ENCODE measurements around the gene PLCD3.

The PLCD3 gene

DNA sequence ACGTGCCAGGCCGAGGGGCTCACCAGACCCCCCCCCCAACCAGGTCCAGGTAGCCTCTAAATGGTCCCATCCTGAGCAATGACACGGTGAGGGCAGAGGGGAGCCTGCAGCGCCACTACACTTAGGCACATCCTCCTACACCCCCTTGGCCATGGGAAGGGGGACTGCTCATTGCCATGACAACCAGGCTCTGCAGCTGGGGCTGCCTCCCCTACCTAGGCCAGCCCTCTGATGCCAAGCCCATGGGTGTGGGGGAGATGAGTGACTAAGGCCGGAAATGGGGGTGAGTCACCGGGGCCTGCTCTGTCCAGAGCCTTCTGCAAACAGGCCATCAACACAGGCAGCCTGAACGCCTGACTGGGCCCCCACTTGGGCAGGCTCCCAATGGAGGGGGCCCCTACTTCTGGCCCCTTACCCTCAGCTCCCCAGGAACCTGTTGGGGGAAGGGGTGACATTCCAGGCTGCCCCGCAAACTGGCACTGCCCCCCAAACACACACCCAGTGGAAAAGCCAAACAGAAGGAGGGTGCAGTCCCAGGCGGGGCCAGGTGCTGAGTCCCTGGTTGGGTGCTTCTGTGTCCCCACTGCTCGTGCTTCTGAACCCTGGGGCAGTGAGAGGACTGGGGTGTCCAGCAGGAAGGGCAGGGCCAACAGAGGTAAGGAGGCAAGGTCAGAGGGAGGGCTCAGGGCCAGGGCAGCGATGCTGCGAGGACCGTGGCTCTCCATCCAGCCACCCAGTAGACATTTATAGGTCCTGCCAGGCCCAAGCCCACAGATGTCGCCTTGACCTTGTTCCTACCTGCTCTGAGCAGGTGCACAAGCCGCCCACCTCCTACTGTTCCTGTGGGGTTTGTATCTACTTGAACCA lies 8.2 kb downstream of the PLCD3 start:
- no peak for TF ChIP-seq GATA1 (IDR thresholded peaks at IDR 0.05; ENCODE audit: low read depth, low read length)
- TF ChIP-seq POLR2A (IDR thresholded peaks at IDR 0.05; ENCODE audit: low read length) = peak; percentile 29
- peak; percentile 32 to 70 for DNase-seq

DNA sequence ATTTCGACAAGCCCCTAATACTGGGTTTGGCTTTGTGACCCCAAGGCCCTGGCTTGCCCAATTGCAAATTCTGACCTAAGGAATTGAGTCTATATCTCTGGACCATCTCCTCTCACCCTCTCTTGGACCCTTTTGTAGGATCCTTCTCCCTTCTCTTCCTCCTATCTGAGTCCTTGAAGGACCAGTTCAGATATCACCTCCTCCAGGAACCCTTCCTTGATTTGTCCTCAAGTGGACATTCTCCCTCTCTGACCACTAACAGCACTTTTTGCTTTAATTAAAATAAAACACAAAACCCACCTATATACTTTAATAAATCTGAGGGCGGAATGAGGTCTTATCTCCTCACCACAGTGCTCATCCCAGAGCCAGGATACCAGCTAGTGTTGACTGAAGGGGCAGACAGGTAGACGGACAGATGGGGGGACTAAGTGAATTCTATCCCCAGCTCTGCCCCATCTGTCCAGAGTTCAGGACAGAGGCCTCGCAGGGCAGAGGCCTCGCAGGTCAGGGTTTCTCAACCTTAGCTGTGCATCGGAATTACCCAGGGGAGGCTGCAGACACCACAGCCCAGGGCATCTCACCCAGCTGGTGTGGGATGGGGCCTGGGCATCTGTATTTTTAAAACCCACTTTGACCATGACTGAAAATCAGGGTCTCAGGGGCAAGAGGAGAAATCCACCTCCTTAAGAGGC lies 9.1 kb downstream of the PLCD3 start:
- TF ChIP-seq POLR2A (IDR thresholded peaks at IDR 0.05; ENCODE audit: low read length) (no peak), GATA1 (IDR thresholded peaks at IDR 0.05; ENCODE audit: low read depth, low read length) (no peak)
- no peak for DNase-seq

DNA sequence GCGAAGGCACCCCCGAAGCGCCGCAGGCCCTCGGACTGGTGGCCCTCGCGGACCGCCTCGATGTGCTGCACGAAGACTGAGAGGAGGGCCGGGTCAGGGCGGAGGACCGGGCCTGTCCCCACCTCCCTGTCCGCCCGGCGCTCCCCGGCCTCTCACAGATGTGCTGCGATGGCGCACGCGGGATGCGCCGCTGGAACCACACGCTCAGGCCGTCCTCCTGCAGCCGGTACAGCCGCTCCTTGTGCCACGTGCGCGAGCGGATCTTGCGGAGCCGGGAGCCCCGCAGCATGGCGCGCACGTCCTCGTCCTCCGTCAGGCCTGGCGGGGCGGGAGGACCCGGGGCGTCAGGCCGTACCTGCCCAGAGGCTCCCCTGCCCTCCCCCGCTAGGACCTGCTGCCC lies 11.3 kb downstream of the PLCD3 start:
- DNase-seq = no peak
- TF ChIP-seq GATA1 (IDR thresholded peaks at IDR 0.05; ENCODE audit: low read depth, low read length) (no peak), POLR2A (IDR thresholded peaks at IDR 0.05; ENCODE audit: low read length) (no peak)

DNA sequence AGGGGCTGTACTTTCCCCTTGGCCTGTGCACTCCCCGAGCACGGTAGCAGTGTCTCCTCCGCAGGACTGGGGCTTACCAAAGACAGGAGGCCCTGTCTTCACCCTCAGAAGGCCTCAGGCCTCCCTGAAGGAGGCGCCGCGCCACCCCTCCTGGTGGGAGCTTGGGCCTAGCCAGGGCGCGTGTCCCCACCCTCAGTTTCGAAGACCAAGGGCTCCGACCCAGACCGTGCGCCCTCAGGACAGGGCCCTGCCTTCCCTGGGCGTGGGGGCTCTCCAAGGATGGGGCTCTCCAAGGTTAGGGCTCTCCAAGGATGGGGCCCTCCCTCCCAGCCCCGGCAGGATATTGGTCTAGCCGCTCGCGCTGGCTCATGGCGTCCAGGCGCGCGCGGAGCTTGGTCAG lies 11.8 kb downstream of the PLCD3 start:
- no peak for TF ChIP-seq POLR2A (IDR thresholded peaks at IDR 0.05; ENCODE audit: low read length)
- no peak for TF ChIP-seq GATA1 (IDR thresholded peaks at IDR 0.05; ENCODE audit: low read depth, low read length)
- DNase-seq = no peak

DNA sequence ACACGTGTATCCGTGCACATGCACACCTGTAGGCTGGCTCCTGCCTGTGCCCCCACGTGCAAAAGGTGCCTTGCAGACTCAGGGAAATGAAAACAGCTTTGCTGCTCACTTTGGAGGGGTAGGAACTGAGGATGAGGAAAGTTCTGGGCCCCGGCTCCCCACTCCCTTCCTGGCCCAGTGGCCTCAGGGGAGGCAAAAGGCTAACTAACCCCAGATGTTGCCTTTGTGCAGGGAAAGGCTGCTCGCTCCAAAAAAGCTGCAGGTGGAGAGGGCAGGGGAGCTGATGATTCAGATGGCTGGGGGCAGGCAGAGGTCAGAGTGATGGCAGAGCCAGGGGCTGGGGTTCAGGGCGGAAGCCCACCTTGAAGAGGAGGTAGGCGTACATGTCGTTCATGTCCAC lies 12.4 kb downstream of the PLCD3 start:
- no peak for DNase-seq
- TF ChIP-seq GATA1 (IDR thresholded peaks at IDR 0.05; ENCODE audit: low read depth, low read length) (no peak), POLR2A (IDR thresholded peaks at IDR 0.05; ENCODE audit: low read length) (no peak)

DNA sequence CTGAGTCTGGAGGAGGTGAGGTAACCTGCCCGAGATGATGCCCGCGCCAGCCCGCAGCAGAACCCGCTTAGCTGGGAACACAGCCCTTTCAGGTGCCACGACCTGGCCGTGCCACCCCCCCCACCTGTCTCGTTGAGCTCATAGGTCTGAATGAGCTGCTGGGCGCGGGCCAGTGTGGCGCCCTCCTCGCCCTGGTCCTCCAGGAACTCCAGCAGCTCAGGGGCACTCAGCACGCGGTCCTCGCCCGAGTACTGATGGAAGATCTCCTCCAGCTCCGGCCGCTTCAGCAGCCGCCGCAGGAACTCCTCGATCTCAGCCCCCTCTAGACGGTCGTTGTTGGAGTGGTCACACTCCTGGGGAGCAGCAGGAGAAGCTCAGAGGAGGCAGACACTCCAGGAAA lies 13.6 kb downstream of the PLCD3 start:
- no peak for DNase-seq
- TF ChIP-seq GATA1 (IDR thresholded peaks at IDR 0.05; ENCODE audit: low read depth, low read length) (no peak), POLR2A (IDR thresholded peaks at IDR 0.05; ENCODE audit: low read length) (no peak)

DNA sequence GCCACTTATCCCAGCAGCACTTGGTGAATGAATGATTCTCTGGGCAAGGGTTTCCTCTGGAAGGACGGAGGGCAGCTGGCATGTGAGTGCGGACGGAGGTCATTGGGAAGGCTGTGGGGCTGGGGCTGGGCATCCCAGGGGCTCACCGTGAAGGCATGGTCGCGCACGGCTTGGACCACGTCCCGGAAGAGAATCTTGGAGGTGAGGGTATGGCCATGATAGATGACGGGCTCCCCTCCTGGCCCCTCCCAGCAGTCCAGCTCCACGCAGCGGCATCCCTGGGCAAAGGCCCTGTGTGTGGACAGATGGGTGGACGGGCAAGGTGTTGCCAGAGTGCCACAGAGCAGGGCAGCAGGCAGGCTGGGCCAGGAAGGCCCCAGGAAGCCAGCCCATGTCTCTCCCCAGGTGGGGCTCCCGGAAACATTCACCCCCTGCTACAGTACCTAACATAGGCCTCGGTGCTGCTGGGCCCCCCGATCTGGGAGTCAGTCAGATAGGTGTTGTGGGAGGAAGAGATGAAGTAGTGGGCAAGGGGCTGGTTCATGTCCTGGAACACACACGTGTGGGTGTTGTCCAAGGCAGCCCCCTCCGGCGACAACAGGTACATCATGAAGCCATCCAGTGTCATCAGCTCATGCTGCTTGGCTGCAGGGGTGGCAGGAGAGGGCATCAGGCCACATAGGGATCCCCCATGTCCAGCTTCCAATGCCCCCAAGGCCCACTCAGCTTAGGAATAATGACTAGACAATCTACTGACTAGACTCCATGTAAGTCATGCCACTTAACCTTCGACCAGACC lies 14.3 kb downstream of the PLCD3 start:
- TF ChIP-seq POLR2A (IDR thresholded peaks at IDR 0.05; ENCODE audit: low read length) (no peak), GATA1 (IDR thresholded peaks at IDR 0.05; ENCODE audit: low read depth, low read length) (no peak)
- no peak for DNase-seq

DNA sequence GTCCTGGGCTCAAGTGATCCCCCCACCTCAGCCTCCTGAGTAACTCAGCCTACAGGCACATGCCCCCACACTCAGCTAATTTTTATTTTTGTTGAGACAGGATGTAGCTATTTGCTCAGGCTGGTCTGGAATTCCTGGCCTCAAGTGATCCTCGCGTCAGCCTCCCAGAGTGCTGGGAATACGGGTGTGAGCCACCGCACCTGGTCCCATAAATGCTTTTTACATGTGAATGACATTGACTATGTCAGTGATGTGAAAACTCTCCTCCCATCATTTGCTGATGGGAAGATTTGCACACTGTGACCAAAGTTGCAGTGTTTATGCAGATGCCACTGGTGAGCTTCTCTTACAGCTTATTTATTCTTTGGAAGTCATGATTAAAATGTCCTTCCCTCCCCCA lies 15.0 kb downstream of the PLCD3 start:
- no peak for TF ChIP-seq GATA1 (IDR thresholded peaks at IDR 0.05; ENCODE audit: low read depth, low read length)
- no peak for TF ChIP-seq POLR2A (IDR thresholded peaks at IDR 0.05; ENCODE audit: low read length)
- no peak for DNase-seq

DNA sequence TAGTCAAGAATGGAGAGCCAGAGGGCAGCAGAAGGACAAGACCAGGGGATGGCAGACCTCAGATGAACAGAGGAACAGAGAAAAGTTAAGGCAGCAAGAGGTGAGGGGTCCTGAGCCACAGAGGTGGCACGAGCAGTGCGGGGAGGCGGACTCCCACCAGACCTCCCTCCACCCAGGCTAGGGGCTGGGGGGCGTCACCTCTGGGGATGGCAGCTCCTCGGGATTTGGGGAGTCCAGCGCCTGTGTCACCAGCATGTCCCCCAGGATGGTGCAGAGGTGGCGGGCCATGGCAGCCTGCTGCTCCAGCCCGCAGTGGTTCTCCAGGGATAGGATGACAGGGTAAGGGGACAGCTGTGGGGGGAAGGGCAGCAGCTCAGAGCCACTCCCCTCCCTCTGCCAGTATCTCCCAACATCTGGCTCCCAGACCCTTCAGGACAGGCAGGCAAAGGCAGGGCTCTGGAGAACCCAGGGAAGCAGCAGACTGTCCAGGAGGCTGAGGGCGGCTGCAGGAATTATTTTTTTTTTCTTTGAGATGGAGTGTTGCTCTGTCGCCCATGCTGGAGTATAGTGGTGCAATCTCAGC lies 15.8 kb downstream of the PLCD3 start:
- no peak for DNase-seq
- TF ChIP-seq GATA1 (IDR thresholded peaks at IDR 0.05; ENCODE audit: low read depth, low read length) (no peak), POLR2A (IDR thresholded peaks at IDR 0.05; ENCODE audit: low read length) (no peak)

DNA sequence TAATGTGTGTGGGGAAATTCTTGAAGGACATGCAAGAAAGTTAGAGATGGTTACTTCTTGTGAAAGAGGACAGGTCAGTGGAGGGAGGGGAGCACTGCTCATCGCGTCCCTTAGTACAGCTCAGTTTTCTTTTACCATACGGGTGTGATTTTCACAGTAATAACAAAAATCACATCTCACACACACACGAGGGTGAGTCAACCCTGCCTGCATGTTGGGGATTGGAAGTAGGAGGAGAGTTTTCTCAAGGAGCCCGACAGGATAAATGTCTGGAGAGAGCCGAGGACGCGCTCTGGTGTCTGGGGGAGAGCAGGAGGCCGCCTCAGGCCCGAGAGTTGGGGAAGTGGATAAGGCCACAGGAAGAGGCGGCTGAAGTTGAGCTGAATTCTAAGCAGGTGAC lies 16.4 kb downstream of the PLCD3 start:
- no peak for TF ChIP-seq POLR2A (IDR thresholded peaks at IDR 0.05; ENCODE audit: low read length)
- TF ChIP-seq GATA1 (IDR thresholded peaks at IDR 0.05; ENCODE audit: low read depth, low read length) = no peak
- DNase-seq = no peak

DNA sequence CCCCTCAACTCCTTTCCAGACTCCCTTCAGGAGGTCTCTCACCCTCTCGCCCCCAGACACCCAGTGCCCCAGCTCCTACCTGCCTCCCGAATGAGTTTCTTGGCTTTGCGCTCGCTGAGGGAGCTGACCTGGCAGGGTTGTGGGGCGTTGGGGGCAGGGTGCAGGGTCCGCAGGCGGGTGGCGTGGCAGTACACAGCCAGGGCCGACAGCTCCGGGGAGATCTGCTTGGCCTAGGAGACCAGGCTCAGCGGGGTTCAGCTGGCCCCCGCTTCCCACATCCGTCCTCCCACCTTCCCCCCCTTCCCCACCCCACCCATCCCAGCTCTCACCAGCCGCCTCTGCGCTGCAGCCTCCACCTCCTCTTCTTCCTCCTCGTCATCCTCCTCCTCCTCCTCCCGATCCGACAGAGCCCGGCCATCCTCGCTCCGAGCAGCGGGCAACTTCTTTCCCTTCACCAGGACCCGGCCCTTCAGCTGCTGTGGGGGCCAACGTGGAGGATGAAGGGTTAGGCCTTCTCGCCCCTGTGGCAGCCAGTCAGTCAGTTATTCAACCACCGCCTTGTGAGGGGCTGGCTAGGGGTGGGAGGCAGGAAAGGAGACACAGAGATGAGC lies 17.2 kb downstream of the PLCD3 start:
- DNase-seq = no peak
- no peak for TF ChIP-seq POLR2A (IDR thresholded peaks at IDR 0.05; ENCODE audit: low read length)
- TF ChIP-seq GATA1 (IDR thresholded peaks at IDR 0.05; ENCODE audit: low read depth, low read length) = no peak

DNA sequence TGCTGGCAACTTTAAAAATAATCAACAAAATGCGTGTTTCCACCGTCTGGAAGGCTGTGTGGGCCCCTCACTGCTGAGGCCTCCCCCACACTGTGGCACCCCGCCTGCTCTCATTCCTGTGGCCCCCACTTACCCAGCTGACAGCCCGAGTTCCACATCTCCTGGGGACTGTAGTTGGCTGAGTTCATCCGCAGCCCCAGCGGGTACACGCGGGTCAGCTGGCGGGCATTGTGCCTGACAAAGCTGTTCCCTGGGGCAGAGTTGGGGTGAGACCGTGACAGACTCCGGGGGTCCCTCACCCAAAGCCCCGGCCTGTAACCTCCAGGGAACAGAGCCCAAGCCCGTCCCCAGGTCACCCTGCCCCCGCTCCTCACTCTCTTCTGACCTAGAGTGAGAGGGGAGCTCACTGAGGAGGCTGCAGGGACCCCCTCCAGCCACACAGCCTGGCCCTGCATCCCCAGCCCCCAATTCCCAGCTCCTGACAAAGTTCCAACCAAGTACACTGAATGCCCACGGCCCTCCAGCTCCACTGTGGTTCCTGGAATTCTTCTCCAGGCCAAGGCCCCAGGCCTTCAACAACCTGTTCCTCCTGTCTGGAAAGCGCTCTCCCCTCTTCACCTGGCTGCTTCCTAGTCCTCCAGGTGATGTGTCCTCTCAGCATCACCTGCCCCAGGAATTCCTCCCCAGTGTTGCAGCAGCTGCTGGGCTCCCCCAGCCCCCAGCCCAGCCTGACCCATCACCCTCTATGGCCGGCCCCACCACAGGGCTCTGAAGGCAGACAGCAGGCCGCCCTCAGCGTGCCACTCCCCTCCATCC lies 18.0 kb downstream of the PLCD3 start:
- TF ChIP-seq GATA1 (IDR thresholded peaks at IDR 0.05; ENCODE audit: low read depth, low read length) (no peak), POLR2A (IDR thresholded peaks at IDR 0.05; ENCODE audit: low read length) (no peak)
- DNase-seq = no peak

DNA sequence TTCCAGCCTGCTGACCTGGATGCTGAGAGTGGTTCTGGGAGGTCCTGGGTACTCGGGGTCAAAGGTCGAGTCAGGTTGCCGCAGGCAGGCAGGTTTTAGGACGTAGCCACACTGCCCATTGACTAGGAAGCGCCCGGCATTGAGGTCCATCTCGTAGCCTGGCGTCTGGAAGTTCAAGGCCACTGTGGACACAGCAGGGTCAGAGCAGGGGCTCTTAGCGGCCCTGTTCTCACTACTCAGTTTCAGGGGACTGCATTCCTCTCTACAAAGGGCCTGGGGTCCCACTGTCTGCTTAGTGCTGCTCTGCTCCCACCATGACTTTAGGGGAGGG lies 18.9 kb downstream of the PLCD3 start:
- no peak for TF ChIP-seq POLR2A (IDR thresholded peaks at IDR 0.05; ENCODE audit: low read length)
- no peak for TF ChIP-seq GATA1 (IDR thresholded peaks at IDR 0.05; ENCODE audit: low read depth, low read length)
- no peak for DNase-seq
